Tibial artery (tissue), 4 donors: ENCODE data around the gene TAF1B.

Experiments used
- DNase-seq, 2 donors: peaks; one replicate each; pipeline ENCODE4 v3.0.0-alpha.2; 2019
- H3K27ac ChIP-seq, 2 donors: fragments of 200-600 bp; sonication (generic) in 1 of 2; 1 replicate in 1 of 2; 2 replicates in 1 of 2; pipeline ENCODE4 v1.5.1; 2018 to 2019; ENCODE audit warnings: mild to moderate bottlenecking in 1 of 2
- H3K27me3 ChIP-seq, 2 donors: fragments of 200-600 bp; sonication (generic) in 1 of 2; one replicate each; pipeline versions ENCODE4 v1.5.1 to v1.6.0; 2016 to 2019
- H3K36me3 ChIP-seq, 3 donors: fragments of 200-600 bp; sonication (generic) in 2 of 3; one replicate each; pipeline ENCODE4 v1.5.1; 2016 to 2019; ENCODE audit warnings: mild to moderate bottlenecking in 2 of 3
- H3K4me1 ChIP-seq, 4 donors: fragments of 200-600 bp; sonication (generic) in 2 of 4; 1 replicate in 3 of 4; 2 replicates in 1 of 4; pipeline ENCODE4 v1.5.1; 2016 to 2019
- H3K4me3 ChIP-seq, 2 donors: fragments of 200-600 bp; sonication (generic) in 1 of 2; 1 replicate in 1 of 2; 2 replicates in 1 of 2; pipeline ENCODE4 v1.5.1; 2018 to 2019; ENCODE audit warnings: mild to moderate bottlenecking in 2 of 2
- H3K9me3 ChIP-seq, 3 donors: fragments of 200-600 bp; sonication (generic) in 1 of 3; one replicate each; pipeline ENCODE4 v1.5.1; 2016 to 2019
- CTCF ChIP-seq, 2 experiments: fragments of 200-600 bp in 1 of 2; fragments of 450-650 bp in 1 of 2; IDR thresholded peaks; one replicate each; pipeline ENCODE4 v1.5.1; 2017 to 2019; ENCODE audit warnings: antibody characterized with exemption in 2 of 2, mild to moderate bottlenecking in 1 of 2, moderate library complexity in 1 of 2
- intact Hi-C: fragments of 100-400 bp; cut with DNase I; formaldehyde crosslinking; loops from one replicate; pipeline ENCODE4 v1.15.0; 2023; ENCODE audit warnings: low total_unique reads

The TAF1B gene

GRCh38 chr2:9971105-9971818 is 128.0 kb downstream of the TAF1B start:
- TF ChIP-seq CTCF (IDR thresholded peaks at IDR 0.05) = no peak
- no peaks in the 10 kb centered on the region for H3K9me3 ChIP-seq
- peaks cover 3 to 50% (median 18%) of the 10 kb centered on the region in 4 donors for H3K4me1 ChIP-seq
- H3K27ac ChIP-seq = peak overlapping the region in 1 of 2 donors; percentile 62
- DNase-seq = no peak
- no peaks in the 10 kb centered on the region for H3K27me3 ChIP-seq
- no peaks in the 10 kb centered on the region for H3K36me3 ChIP-seq
- intact Hi-C loops = no loop called here
- no peak overlapping the region for H3K4me3 ChIP-seq

GRCh38 chr2:9971890-9972289 is 128.6 kb downstream of the TAF1B start:
- H3K9me3 ChIP-seq = no peaks in the 10 kb centered on the region
- no peak for TF ChIP-seq CTCF (IDR thresholded peaks at IDR 0.05)
- peak overlapping the region in 1 of 2 donors; percentile 42 for H3K27ac ChIP-seq
- DNase-seq = no peak
- peaks cover 3 to 56% (median 24%) of the 10 kb centered on the region in 4 donors for H3K4me1 ChIP-seq
- no peak overlapping the region for H3K4me3 ChIP-seq
- intact Hi-C loops = no loop called here
- H3K27me3 ChIP-seq = no peaks in the 10 kb centered on the region
- H3K36me3 ChIP-seq = no peaks in the 10 kb centered on the region

GRCh38 chr2:9972621-9973479 is 129.6 kb downstream of the TAF1B start:
- peak in 1 of 2 donors; percentile 60 for DNase-seq
- no peak for TF ChIP-seq CTCF (IDR thresholded peaks at IDR 0.05)
- Histone ChIP-seq H3K4me3 (no peak overlapping the region), H3K27ac (peak overlapping the region in 1 of 2 donors; percentile 42), H3K36me3 (no peaks in the 10 kb centered on the region), H3K27me3 (no peaks in the 10 kb centered on the region), H3K4me1 (peaks cover 3 to 57% (median 24%) of the 10 kb centered on the region in 4 donors), H3K9me3 (no peaks in the 10 kb centered on the region)
- intact Hi-C loops = no loop called here

GRCh38 chr2:9973690-9974089 is 130.4 kb downstream of the TAF1B start:
- H3K36me3 ChIP-seq = no peaks in the 10 kb centered on the region
- no peak overlapping the region for H3K4me3 ChIP-seq
- H3K4me1 ChIP-seq = peaks cover 3 to 57% (median 24%) of the 10 kb centered on the region in 4 donors

GRCh38 chr2:9974343-9974742 is 131.1 kb downstream of the TAF1B start:
- H3K27me3 ChIP-seq = no peaks in the 10 kb centered on the region
- no peak for TF ChIP-seq CTCF (IDR thresholded peaks at IDR 0.05)
- no peak for DNase-seq
- no peaks in the 10 kb centered on the region for H3K9me3 ChIP-seq
- peaks cover 3 to 57% (median 24%) of the 10 kb centered on the region in 4 donors for H3K4me1 ChIP-seq
- peak overlapping the region; percentile 21 to 58 for H3K27ac ChIP-seq
- no peaks in the 10 kb centered on the region for H3K36me3 ChIP-seq
- intact Hi-C loops = no loop called here
- H3K4me3 ChIP-seq = no peak overlapping the region

More at GRCh38 chr2:9973690-9974089, 130.4 kb downstream of the TAF1B start:
- no peak for TF ChIP-seq CTCF (IDR thresholded peaks at IDR 0.05)
- no peak for DNase-seq
- Histone ChIP-seq H3K27me3 (no peaks in the 10 kb centered on the region), H3K27ac (peak overlapping the region; percentile 21 to 42), H3K9me3 (no peaks in the 10 kb centered on the region)
- intact Hi-C loops = no loop called here
